OCI-LY7 (cell line): Measurements from ENCODE around the gene OTOP3.

Experiments
- EZH2phosphoT487 ChIP-seq: fragments of 200-600 bp; sonication (generic); IDR thresholded peaks from 2 replicates; pipeline ENCODE4 v1.6.1; 2018; ENCODE audit warnings: low read depth, borderline replicate concordance, mild to moderate bottlenecking, mixed run types, antibody characterized with exemption, low read length, moderate library complexity, mixed read lengths
- TF ChIP-seq, protein P1 (sequence below): fragments of 200-600 bp; sonication (generic); conservative IDR thresholded peaks from 2 replicates; pipeline ENCODE4 v1.5.1; 2014; ENCODE audit warnings: mild to moderate bottlenecking, antibody characterized with exemption, low read length, moderate library complexity, mixed read lengths

GRCh38 chr17:74916851-74917199 is 18.9 kb upstream of the OTOP3 start:
- TF ChIP-seq, protein P1, sequence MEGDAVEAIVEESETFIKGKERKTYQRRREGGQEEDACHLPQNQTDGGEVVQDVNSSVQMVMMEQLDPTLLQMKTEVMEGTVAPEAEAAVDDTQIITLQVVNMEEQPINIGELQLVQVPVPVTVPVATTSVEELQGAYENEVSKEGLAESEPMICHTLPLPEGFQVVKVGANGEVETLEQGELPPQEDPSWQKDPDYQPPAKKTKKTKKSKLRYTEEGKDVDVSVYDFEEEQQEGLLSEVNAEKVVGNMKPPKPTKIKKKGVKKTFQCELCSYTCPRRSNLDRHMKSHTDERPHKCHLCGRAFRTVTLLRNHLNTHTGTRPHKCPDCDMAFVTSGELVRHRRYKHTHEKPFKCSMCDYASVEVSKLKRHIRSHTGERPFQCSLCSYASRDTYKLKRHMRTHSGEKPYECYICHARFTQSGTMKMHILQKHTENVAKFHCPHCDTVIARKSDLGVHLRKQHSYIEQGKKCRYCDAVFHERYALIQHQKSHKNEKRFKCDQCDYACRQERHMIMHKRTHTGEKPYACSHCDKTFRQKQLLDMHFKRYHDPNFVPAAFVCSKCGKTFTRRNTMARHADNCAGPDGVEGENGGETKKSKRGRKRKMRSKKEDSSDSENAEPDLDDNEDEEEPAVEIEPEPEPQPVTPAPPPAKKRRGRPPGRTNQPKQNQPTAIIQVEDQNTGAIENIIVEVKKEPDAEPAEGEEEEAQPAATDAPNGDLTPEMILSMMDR, result no peak
- no peak for TF ChIP-seq EZH2phosphoT487
